DOHH2 (cell line): ENCODE data around the gene CDIPT.

Experiments
- H3F3A ChIP-seq: fragments of 200-600 bp; sonication (generic), shearing (Covaris generic); 2 replicates; pipeline ENCODE4 v1.6.0; 2016; ENCODE audit warnings: antibody characterized with exemption, mild to moderate bottlenecking; ENCODE audit not compliant: control insufficient read depth, insufficient read depth
- H3K27ac ChIP-seq: fragments of 200-600 bp; sonication (generic); 2 replicates; pipeline ENCODE4 v1.5.1; 2014; ENCODE audit warnings: low read depth, mild to moderate bottlenecking, low read length, moderate library complexity
- H3K27me3 ChIP-seq: fragments of 200-600 bp; sonication (generic); 2 replicates; pipeline ENCODE4 v1.6.1; 2014; ENCODE audit warnings: mild to moderate bottlenecking, low read length, mixed read lengths; ENCODE audit not compliant: control insufficient read depth
- H3K36me3 ChIP-seq: fragments of 200-600 bp; sonication (generic); 2 replicates; pipeline ENCODE4 v1.6.1; 2014; ENCODE audit warnings: mild to moderate bottlenecking, low read length, moderate library complexity, mixed read lengths; ENCODE audit not compliant: control insufficient read depth
- H3K4me1 ChIP-seq: fragments of 200-600 bp; sonication (generic); 2 replicates; pipeline ENCODE4 v1.6.1; 2014; ENCODE audit warnings: mild to moderate bottlenecking, low read length, mixed read lengths; ENCODE audit not compliant: control insufficient read depth
- H3K4me2 ChIP-seq: fragments of 200-600 bp; sonication (generic); 2 replicates; pipeline ENCODE4 v1.6.0; 2014; ENCODE audit warnings: mild to moderate bottlenecking, low read length, moderate library complexity
- H3K4me3 ChIP-seq: fragments of 200-600 bp; sonication (generic); 2 replicates; pipeline ENCODE4 v1.5.1; 2014; ENCODE audit warnings: mild to moderate bottlenecking, low read length, mixed read lengths
- H3K79me2 ChIP-seq: fragments of 200-600 bp; sonication (generic); 2 replicates; pipeline ENCODE4 v1.6.1; 2014; ENCODE audit warnings: mild to moderate bottlenecking, low read length, mixed read lengths; ENCODE audit not compliant: control insufficient read depth
- H3K9me2 ChIP-seq: fragments of 200-600 bp; sonication (generic); replicated peaks from 2 replicates; pipeline ENCODE4 v1.6.1; 2014; ENCODE audit warnings: mild to moderate bottlenecking, low read length, mixed read lengths; ENCODE audit not compliant: control insufficient read depth
- H3K9me3 ChIP-seq: fragments of 200-600 bp; sonication (generic); 2 replicates; pipeline ENCODE4 v1.6.1; 2014; ENCODE audit warnings: antibody characterized with exemption, low read length, mixed read lengths; ENCODE audit not compliant: control insufficient read depth, insufficient read depth
- H4K20me1 ChIP-seq: fragments of 200-600 bp; sonication (generic); 2 replicates; pipeline ENCODE4 v1.6.0; 2014; ENCODE audit warnings: low read depth, mild to moderate bottlenecking, antibody characterized with exemption, low read length, moderate library complexity; ENCODE audit not compliant: control insufficient read depth, insufficient read depth
- EZH2phosphoT487 ChIP-seq: fragments of 200-600 bp; sonication (generic); IDR thresholded peaks from 2 replicates; pipeline ENCODE4 v1.6.1; 2017; ENCODE audit warnings: borderline replicate concordance, mild to moderate bottlenecking, antibody characterized with exemption, low read length, moderate library complexity, mixed read lengths
- TF ChIP-seq, protein P1 (sequence below): fragments of 200-600 bp; sonication (generic); IDR thresholded peaks from one replicate; pipeline ENCODE4 v1.5.1; 2014; ENCODE audit warnings: antibody characterized with exemption, mild to moderate bottlenecking, low read depth, low read length; ENCODE audit not compliant: poor library complexity, severe bottlenecking

The CDIPT gene

DNA sequence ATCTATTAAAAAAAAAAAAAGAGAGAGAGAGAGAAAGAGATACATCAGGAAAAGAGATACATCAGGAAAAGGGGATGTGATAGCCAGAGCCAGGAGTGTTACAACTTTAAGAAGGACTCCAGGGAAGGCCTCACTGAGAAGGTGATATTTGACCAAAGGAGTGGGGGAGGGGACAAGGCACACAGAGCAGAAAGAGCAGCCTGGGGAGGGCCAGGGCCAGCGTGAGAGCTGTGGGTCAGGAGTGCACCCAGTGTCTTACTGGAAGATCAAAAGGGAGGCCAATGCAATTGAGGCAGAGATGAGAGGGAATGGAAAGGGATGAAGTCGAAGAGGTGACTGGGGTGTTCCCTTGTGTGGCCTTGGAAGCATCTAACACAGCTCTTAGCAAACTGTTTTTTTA is 44.9 kb upstream of the CDIPT start:
- no peaks in the 10 kb centered on the region for H3K9me2 ChIP-seq
- TF ChIP-seq, protein P1, sequence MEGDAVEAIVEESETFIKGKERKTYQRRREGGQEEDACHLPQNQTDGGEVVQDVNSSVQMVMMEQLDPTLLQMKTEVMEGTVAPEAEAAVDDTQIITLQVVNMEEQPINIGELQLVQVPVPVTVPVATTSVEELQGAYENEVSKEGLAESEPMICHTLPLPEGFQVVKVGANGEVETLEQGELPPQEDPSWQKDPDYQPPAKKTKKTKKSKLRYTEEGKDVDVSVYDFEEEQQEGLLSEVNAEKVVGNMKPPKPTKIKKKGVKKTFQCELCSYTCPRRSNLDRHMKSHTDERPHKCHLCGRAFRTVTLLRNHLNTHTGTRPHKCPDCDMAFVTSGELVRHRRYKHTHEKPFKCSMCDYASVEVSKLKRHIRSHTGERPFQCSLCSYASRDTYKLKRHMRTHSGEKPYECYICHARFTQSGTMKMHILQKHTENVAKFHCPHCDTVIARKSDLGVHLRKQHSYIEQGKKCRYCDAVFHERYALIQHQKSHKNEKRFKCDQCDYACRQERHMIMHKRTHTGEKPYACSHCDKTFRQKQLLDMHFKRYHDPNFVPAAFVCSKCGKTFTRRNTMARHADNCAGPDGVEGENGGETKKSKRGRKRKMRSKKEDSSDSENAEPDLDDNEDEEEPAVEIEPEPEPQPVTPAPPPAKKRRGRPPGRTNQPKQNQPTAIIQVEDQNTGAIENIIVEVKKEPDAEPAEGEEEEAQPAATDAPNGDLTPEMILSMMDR, result no peak
- no peak for TF ChIP-seq EZH2phosphoT487
- no peak overlapping the region for H3K4me3 ChIP-seq
- no peaks in the 10 kb centered on the region for H3K9me3 ChIP-seq
- no peaks in the 10 kb centered on the region for H3K79me2 ChIP-seq
- H3K27me3 ChIP-seq, result no peaks in the 10 kb centered on the region
- no peak overlapping the region for H3K4me2 ChIP-seq
- no peaks in the 10 kb centered on the region for H4K20me1 ChIP-seq
- H3K27ac ChIP-seq, result no peak overlapping the region
- H3K4me1 ChIP-seq, result 0 out of 2 replicates have a peak, but pooled peaks cover 4% of the 10 kb centered on the region
- no peaks in the 10 kb centered on the region for H3K36me3 ChIP-seq
- H3F3A ChIP-seq, result no peaks in the 10 kb centered on the region

DNA sequence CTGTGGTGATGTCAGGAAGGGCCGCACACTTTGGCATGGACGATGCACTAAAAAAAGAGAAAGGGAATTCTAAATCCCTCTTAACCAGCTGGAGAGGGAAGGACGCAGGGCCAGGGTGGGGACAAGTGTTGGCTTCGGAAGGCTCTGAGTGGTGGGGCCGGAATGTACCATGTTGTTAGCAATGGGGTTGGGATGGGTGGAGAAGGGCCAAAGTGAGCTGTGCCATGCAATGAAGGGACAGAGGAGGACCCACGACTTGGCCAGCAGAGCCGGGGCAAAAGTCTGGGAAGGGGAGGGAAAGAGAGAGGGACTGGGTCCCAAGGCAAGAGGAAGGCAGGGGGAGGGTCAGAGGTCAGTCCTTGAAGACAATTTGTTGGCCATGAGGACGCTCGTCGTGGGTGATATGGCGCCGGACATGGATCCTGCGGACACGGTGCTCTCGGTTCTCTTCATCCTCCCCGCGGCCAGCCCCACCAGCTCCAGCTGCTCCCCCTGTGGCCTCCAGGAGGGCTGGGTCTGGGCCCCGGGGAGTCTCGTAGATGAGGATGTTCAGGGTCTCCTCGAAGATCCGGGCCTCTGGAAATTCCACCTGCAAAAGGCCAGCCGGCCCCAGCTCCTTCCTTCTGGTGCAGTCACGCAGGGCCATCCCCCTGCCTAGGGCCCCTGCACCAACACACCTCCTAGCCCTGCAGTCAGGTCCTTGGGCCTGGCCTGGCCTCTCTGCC is 43.7 kb upstream of the CDIPT start:
- H3K9me2 ChIP-seq, result no peaks in the 10 kb centered on the region
- H3K27me3 ChIP-seq, result no peaks in the 10 kb centered on the region
- H3K4me2 ChIP-seq, result no peak overlapping the region
- no peaks in the 10 kb centered on the region for H3K36me3 ChIP-seq
- H3K4me1 ChIP-seq, result 0 out of 2 replicates have a peak, but pooled peaks cover 4% of the 10 kb centered on the region
- H4K20me1 ChIP-seq, result no peaks in the 10 kb centered on the region
- H3F3A ChIP-seq, result no peaks in the 10 kb centered on the region
- no peaks in the 10 kb centered on the region for H3K79me2 ChIP-seq
- H3K27ac ChIP-seq, result no peak overlapping the region
- H3K9me3 ChIP-seq, result no peaks in the 10 kb centered on the region
- H3K4me3 ChIP-seq, result no peak overlapping the region
- TF ChIP-seq, protein P1, result no peak
- no peak for TF ChIP-seq EZH2phosphoT487

DNA sequence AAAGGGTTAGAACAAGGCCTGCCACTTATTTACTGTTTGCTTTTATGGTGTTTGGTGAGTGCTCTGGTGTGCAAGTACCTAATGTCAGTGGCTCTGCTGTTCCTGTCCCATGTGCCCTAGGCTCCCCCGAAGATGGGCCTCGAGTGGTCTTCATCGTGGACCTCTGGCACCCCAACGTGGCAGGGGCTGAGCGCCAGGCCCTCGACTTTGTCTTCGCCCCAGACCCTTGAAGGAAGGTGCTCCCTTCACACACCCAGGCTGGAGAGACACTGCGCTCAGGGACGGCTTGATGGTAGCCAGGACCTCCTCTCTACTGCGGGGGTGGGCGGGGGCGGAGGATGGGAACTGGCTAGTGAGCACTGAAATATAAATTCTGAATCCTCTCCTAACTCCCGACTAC is 42.6 kb upstream of the CDIPT start:
- H3K9me3 ChIP-seq, result no peaks in the 10 kb centered on the region
- H3K27me3 ChIP-seq, result no peaks in the 10 kb centered on the region
- H3K4me3 ChIP-seq, result no peak overlapping the region
- no peaks in the 10 kb centered on the region for H3K36me3 ChIP-seq
- TF ChIP-seq, protein P1, result no peak
- no peak for TF ChIP-seq EZH2phosphoT487
- H3K27ac ChIP-seq, result no peak overlapping the region
- H3K4me1 ChIP-seq, result peaks cover 5% of the 10 kb centered on the region
- no peaks in the 10 kb centered on the region for H3F3A ChIP-seq
- H3K9me2 ChIP-seq, result no peaks in the 10 kb centered on the region
- no peak overlapping the region for H3K4me2 ChIP-seq
- H3K79me2 ChIP-seq, result no peaks in the 10 kb centered on the region
- H4K20me1 ChIP-seq, result no peaks in the 10 kb centered on the region
